Activated CD8-positive, alpha-beta memory T cell treated with anti-CD3 and anti-CD28 coated beads, Interleukin-2, amount 10 ng/mL, durations not matched to agents 7 days and 5 days (primary cell): ENCODE measurements around the gene IL1B. TPM values are rescaled to one million over a fixed set of nuclear protein-coding genes. Genes with fewer than 3 reads are reported as not detected.
A peak's percentile ranks its signal among the peaks of the same experiment; 100 is the strongest.

ENCODE experiments used
- ATAC-seq: fragments of 150-1000 bp; cut with Tn5 transposase; one replicate; pipeline ENCODE4 v1.10.0; 2021; ENCODE audit warnings: moderate library complexity
- CTCF ChIA-PET: fragments of 350-600 bp; sonication (Branson Sonifier 250); formaldehyde crosslinking; loops from one replicate; lab custom pipeline; 2021; ENCODE audit warnings: antibody characterized with exemption; lab: Charles Lee
- DNase-seq: peaks from one replicate; pipeline ENCODE4 v3.0.0-alpha.2; 2020
- H3K27ac Mint-ChIP-seq: one replicate; pipeline ENCODE4 v1.8.0; 2021; ENCODE audit warnings: mild to moderate bottlenecking, mixed read lengths
- H3K27me3 Mint-ChIP-seq: one replicate; pipeline ENCODE4 v1.8.0; 2021; ENCODE audit warnings: mixed read lengths
- H3K36me3 Mint-ChIP-seq: one replicate; pipeline ENCODE4 v1.8.0; 2021; ENCODE audit warnings: mild to moderate bottlenecking, mixed read lengths
- H3K4me1 Mint-ChIP-seq: one replicate; pipeline ENCODE4 v1.8.0; 2021; ENCODE audit warnings: mixed read lengths
- H3K4me3 Mint-ChIP-seq: one replicate; pipeline ENCODE4 v1.8.0; 2021; ENCODE audit warnings: mild to moderate bottlenecking, moderate library complexity, mixed read lengths
- H3K9me3 Mint-ChIP-seq: one replicate; pipeline ENCODE4 v1.8.0; 2022; ENCODE audit warnings: low read depth, mixed read lengths
- total RNA-seq, 2 experiments: library from RNA; stranded (reverse); gene quantifications; one replicate each; pipeline ENCODE4 v1.2.3, GENCODE V29; 2021

Gene IL1B
- under 1 TPM in 1 of 2 experiments, not detected in 1; 0.14 TPM for total RNA-seq

- no peaks in the 10 kb centered on the region for H3K9me3 Mint-ChIP-seq
- CTCF ChIA-PET: interaction anchor here (1.6 kb wide), 1 partner anchor 110 kb away, joined by 3 read pairs; no protein-coding TSS in a partner anchor
- peaks cover 11% of the 10 kb centered on the region for H3K4me1 Mint-ChIP-seq
- H3K4me3 Mint-ChIP-seq: no peak within 1 kb of the TSS
- peaks cover 42% of the 10 kb centered on the region for H3K27me3 Mint-ChIP-seq
- H3K36me3 Mint-ChIP-seq: no peaks in the 10 kb centered on the region
- H3K27ac Mint-ChIP-seq: no peak within 1 kb of the TSS
- DNase-seq (no peak), ATAC-seq (no peak)
Observed at GRCh38 chr2:112836695-112837117, at the start of gene IL1B. IL1B (minus strand) TSS chr2:112836779; CDS start chr2:112836229, 550 bp downstream.

DNA sequence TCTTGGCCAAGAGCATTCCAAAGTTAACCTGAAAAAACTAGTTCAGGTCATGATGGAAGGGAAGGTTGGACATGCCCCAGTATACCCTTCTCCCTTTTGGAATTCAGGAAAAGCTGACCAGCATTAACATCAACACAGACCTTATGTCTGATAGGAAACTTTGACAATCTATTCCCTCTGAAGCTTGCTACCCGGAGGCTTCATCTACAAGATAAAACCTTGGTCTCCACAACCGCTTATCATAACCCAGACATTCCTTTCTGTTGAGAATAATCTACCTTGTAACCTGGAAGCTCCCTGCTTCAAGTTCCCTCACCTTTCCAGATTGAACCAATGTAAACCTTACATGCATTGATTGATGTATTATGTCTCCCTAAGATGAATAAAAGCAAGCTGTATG lies 49.7 kb upstream of the IL1B start:
- no peak overlapping the region for H3K4me3 Mint-ChIP-seq
- DNase-seq (no peak), ATAC-seq (no peak)
- H3K27ac Mint-ChIP-seq: no peak overlapping the region
- H3K9me3 Mint-ChIP-seq: no peaks in the 10 kb centered on the region
- CTCF ChIA-PET: interaction anchor here (0.8 to 7.5 kb wide), 14 partner anchors 8 to 162 kb away, joined by 3 to 172 read pairs (median 6); partner anchors contain the start of gene CKAP2L
- H3K27me3 Mint-ChIP-seq: no peaks in the 10 kb centered on the region
- H3K36me3 Mint-ChIP-seq: no peaks in the 10 kb centered on the region
- peaks cover 22% of the 10 kb centered on the region for H3K4me1 Mint-ChIP-seq

GRCh38 chr2:112885506-112885902 lies 48.9 kb upstream of the IL1B start:
- Mint-ChIP-seq H3K27ac (peak overlapping the region; percentile 48), H3K4me3 (peak overlapping the region; percentile 17), H3K9me3 (no peaks in the 10 kb centered on the region), H3K27me3 (no peaks in the 10 kb centered on the region), H3K36me3 (no peaks in the 10 kb centered on the region), H3K4me1 (peaks cover 30% of the 10 kb centered on the region)
- CTCF ChIA-PET: interaction anchor here (0.5 to 7.5 kb wide), 53 partner anchors 9 to 302 kb away, joined by 3 to 172 read pairs (median 4); partner anchors contain the start of gene CKAP2L
- ATAC-seq: peak; percentile 17
- DNase-seq: no peak

- CTCF ChIA-PET: interaction anchor here (0.5 to 7.5 kb wide), 52 partner anchors 8 to 302 kb away, joined by 3 to 172 read pairs (median 4); partner anchors contain the start of gene CKAP2L
- H3K4me3 Mint-ChIP-seq: peak overlapping the region; percentile 17
Observed at GRCh38 chr2:112884869-112885505, 48.4 kb upstream of the IL1B start.

GRCh38 chr2:112883669-112884068 lies 47.1 kb upstream of the IL1B start:
- DNase-seq (no peak), ATAC-seq (no peak)
- Mint-ChIP-seq H3K27me3 (no peaks in the 10 kb centered on the region), H3K27ac (no peak overlapping the region), H3K9me3 (no peaks in the 10 kb centered on the region), H3K4me1 (peaks cover 46% of the 10 kb centered on the region), H3K4me3 (no peak overlapping the region), H3K36me3 (no peaks in the 10 kb centered on the region)
- CTCF ChIA-PET: interaction anchor here (0.6 to 7.5 kb wide), 5 partner anchors 12 to 133 kb away, joined by 3 to 172 read pairs (median 28); no protein-coding TSS in a partner anchor

More at GRCh38 chr2:112884869-112885505, 48.4 kb upstream of the IL1B start:
- Mint-ChIP-seq H3K36me3 (no peaks in the 10 kb centered on the region), H3K9me3 (no peaks in the 10 kb centered on the region), H3K27ac (peak overlapping the region; percentile 48), H3K4me1 (peaks cover 35% of the 10 kb centered on the region), H3K27me3 (no peaks in the 10 kb centered on the region)
- ATAC-seq (peak; percentile 76), DNase-seq (peak; percentile 84)

- CTCF ChIA-PET: interaction anchor here (1.2 to 7.5 kb wide), 3 partner anchors 61 to 281 kb away, joined by 4 to 172 read pairs (median 12); no protein-coding TSS in a partner anchor
- peak overlapping the region; percentile 75 for H3K27ac Mint-ChIP-seq
- ATAC-seq: peak; percentile 70
- no peaks in the 10 kb centered on the region for H3K27me3 Mint-ChIP-seq
- DNase-seq: peak; percentile 73
- no peak overlapping the region for H3K4me3 Mint-ChIP-seq
- no peaks in the 10 kb centered on the region for H3K9me3 Mint-ChIP-seq
- no peaks in the 10 kb centered on the region for H3K36me3 Mint-ChIP-seq
- H3K4me1 Mint-ChIP-seq: peaks cover 46% of the 10 kb centered on the region
Observed at GRCh38 chr2:112881217-112881985, 44.8 kb upstream of the IL1B start.

DNA sequence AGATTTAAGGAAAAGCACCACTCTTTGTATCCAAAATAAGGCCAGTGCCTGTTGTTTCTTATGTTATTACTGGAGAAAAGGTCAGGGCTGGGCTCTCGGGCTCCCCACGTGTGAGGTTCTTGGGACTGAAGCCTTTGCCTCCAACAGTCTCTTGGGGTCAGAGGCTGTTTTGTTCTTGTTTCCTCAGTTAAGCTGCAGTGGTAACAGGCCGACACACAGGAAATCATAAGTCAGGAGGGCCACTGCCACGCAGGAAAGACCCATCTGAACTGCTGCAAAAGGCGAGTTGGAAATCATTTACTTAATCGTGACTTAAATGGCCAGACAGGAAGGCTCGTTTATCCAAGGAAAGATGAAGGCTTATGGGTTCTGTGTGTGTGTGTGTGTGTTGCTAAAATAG lies 44.1 kb upstream of the IL1B start:
- Mint-ChIP-seq H3K4me3 (no peak overlapping the region), H3K4me1 (peaks cover 44% of the 10 kb centered on the region), H3K27ac (peak overlapping the region; percentile 75), H3K9me3 (no peaks in the 10 kb centered on the region), H3K36me3 (no peaks in the 10 kb centered on the region), H3K27me3 (no peaks in the 10 kb centered on the region)
- CTCF ChIA-PET: interaction anchor here (2.1 to 7.5 kb wide), 2 partner anchors 61 to 130 kb away, joined by 12 to 172 read pairs; no protein-coding TSS in a partner anchor
- DNase-seq (no peak), ATAC-seq (no peak)

DNA sequence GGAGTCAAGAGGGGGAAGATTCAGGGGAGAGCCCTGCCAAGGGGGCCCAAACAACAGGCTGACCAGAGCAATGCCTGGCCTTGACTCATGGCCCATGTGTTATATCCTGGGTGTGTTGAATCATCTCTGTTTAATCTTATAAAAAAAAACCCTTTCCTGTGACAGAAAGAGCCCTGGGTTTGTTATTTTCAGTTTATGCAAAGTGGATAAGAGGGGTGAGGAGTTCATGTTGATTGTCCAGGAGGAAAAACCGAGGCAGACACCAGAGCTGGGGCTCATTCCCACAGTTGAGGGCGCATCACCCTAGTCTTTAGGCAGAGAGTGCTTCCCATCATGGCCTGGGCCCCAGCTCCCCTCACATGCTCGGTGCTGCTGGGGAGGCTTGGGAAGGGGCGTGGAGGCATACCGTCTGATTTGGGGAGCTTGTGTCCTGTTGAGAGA lies 43.5 kb upstream of the IL1B start:
- no peak overlapping the region for H3K4me3 Mint-ChIP-seq
- H3K27me3 Mint-ChIP-seq: peaks cover 5% of the 10 kb centered on the region
- H3K27ac Mint-ChIP-seq: peak overlapping the region; percentile 75
- no peaks in the 10 kb centered on the region for H3K9me3 Mint-ChIP-seq
- H3K36me3 Mint-ChIP-seq: no peaks in the 10 kb centered on the region
- peaks cover 38% of the 10 kb centered on the region for H3K4me1 Mint-ChIP-seq
- no peak for DNase-seq
- CTCF ChIA-PET: interaction anchor here (2.1 to 7.5 kb wide), 2 partner anchors 62 to 129 kb away, joined by 12 to 172 read pairs; no protein-coding TSS in a partner anchor
- ATAC-seq: peak; percentile 43

DNA sequence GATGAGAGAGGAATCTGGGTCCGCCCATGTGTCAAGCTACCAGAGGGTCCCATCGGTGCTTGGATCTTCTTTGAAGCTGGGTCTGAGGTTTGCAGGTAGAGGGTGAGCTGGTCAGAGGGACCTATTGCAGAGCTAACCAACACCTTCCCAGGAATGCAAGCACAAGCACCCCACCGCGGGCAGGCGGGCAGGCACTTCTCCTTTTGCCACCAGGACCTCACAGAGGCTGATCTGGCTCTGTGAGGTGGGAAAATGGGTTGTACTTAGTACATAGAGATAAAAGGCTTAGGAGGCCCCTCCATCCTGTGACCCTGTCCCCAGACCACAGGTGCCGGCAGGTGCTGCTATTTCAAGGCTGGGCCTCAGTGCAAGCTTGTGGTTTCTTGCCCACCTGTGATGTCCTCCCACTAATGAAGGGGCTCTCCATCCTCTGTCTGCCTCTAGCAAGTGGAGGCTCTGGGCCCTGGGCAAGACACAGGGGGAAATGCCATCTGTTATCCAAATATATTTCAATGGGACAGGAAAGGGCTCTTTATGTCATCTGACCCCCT lies 43.0 kb upstream of the IL1B start:
- ATAC-seq (no peak), DNase-seq (no peak)
- no peak overlapping the region for H3K4me3 Mint-ChIP-seq
- CTCF ChIA-PET: interaction anchor here (2.1 to 7.5 kb wide), 2 partner anchors 62 to 129 kb away, joined by 12 to 172 read pairs; no protein-coding TSS in a partner anchor
- peaks cover 6% of the 10 kb centered on the region for H3K27me3 Mint-ChIP-seq
- H3K27ac Mint-ChIP-seq: no peak overlapping the region
- H3K36me3 Mint-ChIP-seq: no peaks in the 10 kb centered on the region
- H3K4me1 Mint-ChIP-seq: peaks cover 32% of the 10 kb centered on the region
- H3K9me3 Mint-ChIP-seq: no peaks in the 10 kb centered on the region

DNA sequence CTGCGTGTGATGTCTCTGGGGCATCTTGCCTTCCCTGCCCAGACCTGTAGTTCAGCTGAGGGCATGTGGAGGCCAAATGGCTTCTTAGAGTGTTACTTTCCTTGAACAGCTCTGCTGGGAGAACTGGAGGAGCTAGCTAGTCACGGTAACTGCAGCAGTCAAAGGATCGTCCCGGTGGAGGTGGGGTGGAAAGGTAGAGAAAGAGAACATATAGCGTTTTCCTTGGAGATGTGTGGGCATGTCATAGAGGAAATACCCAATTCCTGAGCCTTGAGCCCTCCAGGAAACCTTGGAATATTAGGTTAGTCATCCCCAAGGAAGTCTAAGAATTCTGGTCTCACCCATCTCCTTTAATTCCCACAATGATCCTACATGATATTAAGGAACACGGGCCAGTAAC lies 40.8 kb upstream of the IL1B start:
- H3K27ac Mint-ChIP-seq: no peak overlapping the region
- no peaks in the 10 kb centered on the region for H3K36me3 Mint-ChIP-seq
- H3K27me3 Mint-ChIP-seq: peaks cover 23% of the 10 kb centered on the region
- no peak overlapping the region for H3K4me3 Mint-ChIP-seq
- DNase-seq (no peak), ATAC-seq (no peak)
- CTCF ChIA-PET: interaction anchor here (1.2 kb wide), 1 partner anchor 8 kb away, joined by 6 read pairs; no protein-coding TSS in a partner anchor
- peaks cover 2% of the 10 kb centered on the region for H3K9me3 Mint-ChIP-seq
- peaks cover 30% of the 10 kb centered on the region for H3K4me1 Mint-ChIP-seq

GRCh38 chr2:112876971-112877361 lies 40.4 kb upstream of the IL1B start:
- peaks cover 28% of the 10 kb centered on the region for H3K4me1 Mint-ChIP-seq
- ATAC-seq: no peak
- H3K27me3 Mint-ChIP-seq: peaks cover 28% of the 10 kb centered on the region
- H3K27ac Mint-ChIP-seq: no peak overlapping the region
- no peak for DNase-seq
- H3K9me3 Mint-ChIP-seq: peaks cover 4% of the 10 kb centered on the region
- no peak overlapping the region for H3K4me3 Mint-ChIP-seq
- H3K36me3 Mint-ChIP-seq: no peaks in the 10 kb centered on the region
- CTCF ChIA-PET: interaction anchor here (1.2 kb wide), 1 partner anchor 9 kb away, joined by 6 read pairs; no protein-coding TSS in a partner anchor

DNA sequence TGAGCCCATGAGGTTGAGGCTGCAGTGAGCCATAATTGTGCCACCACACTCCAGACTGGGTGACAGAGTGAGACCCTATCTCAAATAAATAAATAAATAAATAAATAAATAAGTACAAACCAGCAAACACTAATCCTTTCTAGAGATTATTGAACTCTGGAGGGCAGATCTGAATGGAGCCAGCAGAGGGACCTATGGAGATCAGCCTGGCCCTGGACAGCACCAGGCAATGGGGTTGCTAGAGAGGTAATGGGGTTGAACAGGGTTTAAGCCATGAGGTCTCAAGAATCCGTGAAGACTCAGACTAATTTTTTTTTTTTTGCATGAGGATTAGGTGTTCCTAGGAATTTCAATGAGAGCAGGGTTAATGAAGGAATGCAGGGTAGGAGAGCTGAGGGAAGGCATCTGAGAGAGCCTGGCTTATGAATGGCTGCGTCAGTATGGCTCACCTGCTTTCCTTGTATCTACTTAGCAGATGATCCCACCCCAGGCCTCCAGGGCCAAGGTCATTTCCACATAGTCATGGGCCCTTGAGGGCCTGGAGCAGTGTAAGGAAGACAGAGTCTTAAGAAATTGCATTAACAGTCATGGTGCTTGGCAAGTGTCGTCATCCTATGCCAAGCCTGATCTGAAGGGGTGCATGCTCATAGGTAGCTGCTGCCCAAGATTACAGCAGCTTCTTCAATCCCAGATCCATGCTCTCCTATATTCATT lies 39.8 kb upstream of the IL1B start:
- Mint-ChIP-seq H3K4me3 (no peak overlapping the region), H3K4me1 (peaks cover 25% of the 10 kb centered on the region), H3K27me3 (peaks cover 32% of the 10 kb centered on the region), H3K36me3 (no peaks in the 10 kb centered on the region), H3K9me3 (peaks cover 5% of the 10 kb centered on the region), H3K27ac (no peak overlapping the region)
- ATAC-seq (no peak), DNase-seq (no peak)
- CTCF ChIA-PET: interaction anchor here (1.2 kb wide), 1 partner anchor 9 kb away, joined by 6 read pairs; no protein-coding TSS in a partner anchor
